22Rv1 (cell line): ENCODE results near the gene RARS1.

ENCODE experiments used
- ZFX ChIP-seq: fragments of 450-650 bp; IDR thresholded peaks from 2 replicates; pipeline ENCODE4 v1.6.1; 2017; ENCODE audit warnings: antibody characterized with exemption, borderline replicate concordance
- TF ChIP-seq, protein P1 (sequence below): fragments of 450-650 bp; IDR thresholded peaks from 2 replicates; pipeline ENCODE4 v1.5.1; 2017; ENCODE audit warnings: mild to moderate bottlenecking

DNA sequence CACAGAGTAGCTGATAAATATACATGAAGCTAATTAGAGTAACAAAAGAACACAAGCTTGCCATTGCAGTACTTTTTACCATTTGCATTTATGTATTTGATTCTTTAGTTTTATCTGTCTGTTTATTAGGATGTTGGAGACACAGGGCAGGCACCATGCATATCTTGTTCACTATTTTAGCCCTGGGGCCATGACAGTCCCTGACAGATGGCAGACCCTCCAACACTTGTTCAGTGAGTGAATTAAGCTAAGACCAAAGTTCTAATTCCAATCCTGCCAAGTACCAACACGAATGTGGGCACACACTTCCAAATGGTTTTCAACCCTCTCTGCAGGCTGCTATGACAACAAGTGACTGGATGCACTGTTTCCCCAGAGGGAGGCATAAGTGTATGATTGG is 12.0 kb upstream of the RARS1 start:
- TF ChIP-seq, protein P1, sequence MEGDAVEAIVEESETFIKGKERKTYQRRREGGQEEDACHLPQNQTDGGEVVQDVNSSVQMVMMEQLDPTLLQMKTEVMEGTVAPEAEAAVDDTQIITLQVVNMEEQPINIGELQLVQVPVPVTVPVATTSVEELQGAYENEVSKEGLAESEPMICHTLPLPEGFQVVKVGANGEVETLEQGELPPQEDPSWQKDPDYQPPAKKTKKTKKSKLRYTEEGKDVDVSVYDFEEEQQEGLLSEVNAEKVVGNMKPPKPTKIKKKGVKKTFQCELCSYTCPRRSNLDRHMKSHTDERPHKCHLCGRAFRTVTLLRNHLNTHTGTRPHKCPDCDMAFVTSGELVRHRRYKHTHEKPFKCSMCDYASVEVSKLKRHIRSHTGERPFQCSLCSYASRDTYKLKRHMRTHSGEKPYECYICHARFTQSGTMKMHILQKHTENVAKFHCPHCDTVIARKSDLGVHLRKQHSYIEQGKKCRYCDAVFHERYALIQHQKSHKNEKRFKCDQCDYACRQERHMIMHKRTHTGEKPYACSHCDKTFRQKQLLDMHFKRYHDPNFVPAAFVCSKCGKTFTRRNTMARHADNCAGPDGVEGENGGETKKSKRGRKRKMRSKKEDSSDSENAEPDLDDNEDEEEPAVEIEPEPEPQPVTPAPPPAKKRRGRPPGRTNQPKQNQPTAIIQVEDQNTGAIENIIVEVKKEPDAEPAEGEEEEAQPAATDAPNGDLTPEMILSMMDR = no peak
- TF ChIP-seq ZFX = no peak
